ENCODE measurements around the gene CELSR3.

Gene CELSR3

GRCh38 chr3:48660800-48661400 is 1.8 kb downstream of the CELSR3 start:
- H3K27me3 ChIP-seq = peaks cover 89% of the 10 kb centered on the region
- H3K4me3 ChIP-seq (ENCODE audit: low read depth in 1 of 2, low read length in 1 of 2) = no peak overlapping the region
- H3K27ac ChIP-seq = no peak overlapping the region
- H3K36me3 ChIP-seq = no peaks in the 10 kb centered on the region
- H3K9me3 ChIP-seq = no peaks in the 10 kb centered on the region
- TF ChIP-seq CTCF (IDR thresholded peaks at IDR 0.05) = no peak
- H3K4me1 ChIP-seq (ENCODE audit: control insufficient read depth in 1 of 2, insufficient read depth in 1 of 2, low read depth in 1 of 2, low read length in 1 of 2) = peaks cover 26 to 32% of the 10 kb centered on the region in 2 experiments

GRCh38 chr3:48656841-48657281 is 5.8 kb downstream of the CELSR3 start:
- Histone ChIP-seq H3K27me3 (peaks cover 75% of the 10 kb centered on the region), H3K4me3 (ENCODE audit: low read depth in 1 of 2, low read length in 1 of 2) (peak overlapping the region; percentile 61 to 74), H3K9me3 (no peaks in the 10 kb centered on the region), H3K4me1 (ENCODE audit: control insufficient read depth in 1 of 2, insufficient read depth in 1 of 2, low read depth in 1 of 2, low read length in 1 of 2) (peaks cover 16 to 24% of the 10 kb centered on the region in 2 experiments), H3K36me3 (no peaks in the 10 kb centered on the region), H3K27ac (no peak overlapping the region)
- TF ChIP-seq CTCF (IDR thresholded peaks at IDR 0.05) = no peak

GRCh38 chr3:48656061-48656840 is 6.4 kb downstream of the CELSR3 start:
- peak; percentile 68 for TF ChIP-seq CTCF (IDR thresholded peaks at IDR 0.05)
- Histone ChIP-seq H3K36me3 (no peaks in the 10 kb centered on the region), H3K27me3 (peaks cover 69% of the 10 kb centered on the region), H3K27ac (peak overlapping the region; percentile 20), H3K9me3 (no peaks in the 10 kb centered on the region), H3K4me3 (ENCODE audit: low read depth in 1 of 2, low read length in 1 of 2) (peak overlapping the region; percentile 61 to 74), H3K4me1 (ENCODE audit: control insufficient read depth in 1 of 2, insufficient read depth in 1 of 2, low read depth in 1 of 2, low read length in 1 of 2) (peaks cover 16 to 20% of the 10 kb centered on the region in 2 experiments)

- no peak for TF ChIP-seq CTCF (IDR thresholded peaks at IDR 0.05)
- Histone ChIP-seq H3K4me1 (ENCODE audit: control insufficient read depth in 1 of 2, insufficient read depth in 1 of 2, low read depth in 1 of 2, low read length in 1 of 2) (peaks cover 16 to 20% of the 10 kb centered on the region in 2 experiments), H3K27me3 (peaks cover 63% of the 10 kb centered on the region), H3K27ac (no peak overlapping the region), H3K4me3 (ENCODE audit: low read depth in 1 of 2, low read length in 1 of 2) (peak overlapping the region; percentile 61 to 74), H3K36me3 (no peaks in the 10 kb centered on the region), H3K9me3 (no peaks in the 10 kb centered on the region)
These were observed 7.1 kb downstream of the CELSR3 start for GRCh38 chr3:48655606-48656005.

GRCh38 chr3:48655063-48655462 is 7.6 kb downstream of the CELSR3 start:
- Histone ChIP-seq H3K36me3 (no peaks in the 10 kb centered on the region), H3K4me3 (ENCODE audit: low read depth in 1 of 2, low read length in 1 of 2) (no peak overlapping the region), H3K9me3 (no peaks in the 10 kb centered on the region), H3K4me1 (ENCODE audit: control insufficient read depth in 1 of 2, insufficient read depth in 1 of 2, low read depth in 1 of 2, low read length in 1 of 2) (peaks cover 16 to 20% of the 10 kb centered on the region in 2 experiments), H3K27ac (no peak overlapping the region), H3K27me3 (peaks cover 57% of the 10 kb centered on the region)
- TF ChIP-seq CTCF (IDR thresholded peaks at IDR 0.05) = no peak
